Left lung (tissue), 10 donors: ENCODE measurements around the gene KLHL21. TPM values are rescaled to one million over a fixed set of nuclear protein-coding genes. Genes with fewer than 3 reads are reported as not detected.
A peak's percentile ranks its signal among the peaks of the same experiment; 100 is the strongest.

ENCODE experiments used
- ATAC-seq: fragments of 200-7000 bp; cut with Tn5 transposase; one replicate; pipeline ENCODE4 v1.9.1; 2020; ENCODE audit warnings: moderate library complexity
- DNase-seq, 4 donors: peaks; one replicate each; pipeline ENCODE4 v3.0.0-alpha.2; 2013 to 2020
- H3K27ac ChIP-seq, 2 donors: fragments of 200-600 bp; sonication (generic) in 1 of 2; one replicate each; pipeline versions ENCODE4 v1.5.0 to v1.8.0; 2020 to 2021
- H3K27me3 ChIP-seq, 2 donors: fragments of 200-600 bp; sonication (generic) in 1 of 2; one replicate each; pipeline versions ENCODE4 v1.5.0 to v1.8.0; 2020 to 2021
- H3K36me3 ChIP-seq, 2 donors: fragments of 200-600 bp; sonication (generic) in 1 of 2; one replicate each; pipeline versions ENCODE4 v1.5.0 to v1.8.0; 2020 to 2021
- H3K4me1 ChIP-seq, 2 donors: fragments of 200-600 bp; one replicate each; pipeline ENCODE4 v1.8.0; 2021
- H3K4me3 ChIP-seq, 2 donors: fragments of 200-600 bp; sonication (generic) in 1 of 2; one replicate each; pipeline versions ENCODE4 v1.5.0 to v1.8.0; 2020 to 2021; ENCODE audit warnings: mild to moderate bottlenecking in 1 of 2
- H3K9me3 ChIP-seq, 2 donors: fragments of 200-600 bp; sonication (generic) in 1 of 2; one replicate each; pipeline versions ENCODE4 v1.5.0 to v1.8.0; 2020 to 2021
- intact Hi-C, 2 donors: fragments of 100-400 bp; cut with DNase I; formaldehyde crosslinking; loops; one replicate each; pipeline versions ENCODE4 v1.11.2 to v1.14.2; 2022
- polyA plus RNA-seq, 6 donors: library from polyadenylated mRNA; unstranded; fragments of 120-200 nt; gene quantifications; one replicate each; pipeline ENCODE4 v1.2.1, GENCODE V29; 2013; ENCODE audit not compliant: insufficient read length in 6 of 6
- total RNA-seq, 2 donors: library from RNA; stranded (reverse); fragmentation: NEBNext Ultra II Directional; extraction: Animal tissue kit (Norgen Biotek cat#: 25700); gene quantifications; one replicate each; pipeline ENCODE4 v1.2.1, GENCODE V29; 2021
- TF ChIP-seq, protein P1 (sequence below), 2 donors: fragments of 200-600 bp; sonication (generic) in 1 of 2; IDR thresholded peaks; one replicate each; pipeline versions ENCODE4 v1.5.0 to v1.8.0; 2021; ENCODE audit warnings: antibody characterized with exemption in 2 of 2
- donor health status: DM: no; HTN: yes; CAD: no.
- donor health status: DM: no; HTN: no; CAD: no.

Gene KLHL21
- total and polyA plus RNA-seq, 8 donors = 11.0 to 29.2 (median 13.7) TPM

- Histone ChIP-seq H3K9me3 (no peaks in the 10 kb centered on the region), H3K4me1 (peaks cover 0 to 56% of the 10 kb centered on the region in 2 donors), H3K27me3 (no peaks in the 10 kb centered on the region), H3K27ac (no peak overlapping the region), H3K36me3 (peaks cover 0 to 85% of the 10 kb centered on the region in 2 donors), H3K4me3 (no peak overlapping the region)
- TF ChIP-seq, protein P1, sequence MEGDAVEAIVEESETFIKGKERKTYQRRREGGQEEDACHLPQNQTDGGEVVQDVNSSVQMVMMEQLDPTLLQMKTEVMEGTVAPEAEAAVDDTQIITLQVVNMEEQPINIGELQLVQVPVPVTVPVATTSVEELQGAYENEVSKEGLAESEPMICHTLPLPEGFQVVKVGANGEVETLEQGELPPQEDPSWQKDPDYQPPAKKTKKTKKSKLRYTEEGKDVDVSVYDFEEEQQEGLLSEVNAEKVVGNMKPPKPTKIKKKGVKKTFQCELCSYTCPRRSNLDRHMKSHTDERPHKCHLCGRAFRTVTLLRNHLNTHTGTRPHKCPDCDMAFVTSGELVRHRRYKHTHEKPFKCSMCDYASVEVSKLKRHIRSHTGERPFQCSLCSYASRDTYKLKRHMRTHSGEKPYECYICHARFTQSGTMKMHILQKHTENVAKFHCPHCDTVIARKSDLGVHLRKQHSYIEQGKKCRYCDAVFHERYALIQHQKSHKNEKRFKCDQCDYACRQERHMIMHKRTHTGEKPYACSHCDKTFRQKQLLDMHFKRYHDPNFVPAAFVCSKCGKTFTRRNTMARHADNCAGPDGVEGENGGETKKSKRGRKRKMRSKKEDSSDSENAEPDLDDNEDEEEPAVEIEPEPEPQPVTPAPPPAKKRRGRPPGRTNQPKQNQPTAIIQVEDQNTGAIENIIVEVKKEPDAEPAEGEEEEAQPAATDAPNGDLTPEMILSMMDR (IDR thresholded peaks at IDR 0.05) = no peak
- intact Hi-C loops = no loop called here
- DNase-seq (no peak), ATAC-seq (no peak)
Measured at GRCh38 chr1:6588893-6589520, 13.7 kb downstream of the KLHL21 start.

GRCh38 chr1:6588128-6588892 lies 14.4 kb downstream of the KLHL21 start:
- Histone ChIP-seq H3K36me3 (peaks cover 0 to 78% of the 10 kb centered on the region in 2 donors), H3K9me3 (no peaks in the 10 kb centered on the region), H3K27me3 (no peaks in the 10 kb centered on the region), H3K4me1 (peaks cover 0 to 58% of the 10 kb centered on the region in 2 donors), H3K27ac (no peak overlapping the region), H3K4me3 (no peak overlapping the region)
- ATAC-seq (peak; percentile 85), DNase-seq (peak in 1 of 4 donors; percentile 76)
- intact Hi-C loops = no loop called here
- TF ChIP-seq, protein P1 (IDR thresholded peaks at IDR 0.05) = no peak

- no peaks in the 10 kb centered on the region for H3K27me3 ChIP-seq
Measured at GRCh38 chr1:6587261-6588005, 15.2 kb downstream of the KLHL21 start.

DNA sequence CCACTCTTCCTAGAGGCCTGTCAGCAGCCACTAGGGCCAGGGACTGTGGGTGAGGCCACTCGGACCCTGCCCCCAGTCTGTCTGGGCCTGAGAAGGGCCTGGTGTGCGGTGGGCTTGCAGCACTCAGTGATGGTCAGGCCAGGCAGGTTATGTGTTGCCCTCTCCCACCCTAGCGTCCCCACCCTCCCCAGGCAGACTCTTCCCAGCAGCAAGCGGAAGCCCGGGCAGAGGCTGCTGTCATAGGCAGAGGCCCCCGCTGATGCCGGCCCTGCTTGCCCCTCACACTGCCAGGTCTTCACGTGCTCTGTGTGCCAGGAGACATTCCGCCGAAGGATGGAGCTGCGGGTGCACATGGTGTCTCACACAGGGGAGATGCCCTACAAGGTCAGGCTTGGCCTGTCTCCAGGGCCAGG lies 16.3 kb downstream of the KLHL21 start:
- no peaks in the 10 kb centered on the region for H3K9me3 ChIP-seq
- intact Hi-C loops = no loop called here
- no peaks in the 10 kb centered on the region for H3K27me3 ChIP-seq
- H3K4me3 ChIP-seq = no peak overlapping the region
- no peak overlapping the region for H3K27ac ChIP-seq
- ATAC-seq = no peak
- peaks cover 2 to 69% of the 10 kb centered on the region in 2 donors for H3K4me1 ChIP-seq
- no peak for DNase-seq
- peaks cover 0 to 59% of the 10 kb centered on the region in 2 donors for H3K36me3 ChIP-seq
- TF ChIP-seq, protein P1 (IDR thresholded peaks at IDR 0.05) = no peak

More at GRCh38 chr1:6587261-6588005, 15.2 kb downstream of the KLHL21 start:
- Histone ChIP-seq H3K4me3 (no peak overlapping the region), H3K27ac (peak overlapping the region in 1 of 2 donors; percentile 35), H3K4me1 (peaks cover 0 to 66% of the 10 kb centered on the region in 2 donors), H3K36me3 (peaks cover 0 to 69% of the 10 kb centered on the region in 2 donors), H3K9me3 (no peaks in the 10 kb centered on the region)
- DNase-seq = peak in 1 of 4 donors; percentile 66
- TF ChIP-seq, protein P1 (IDR thresholded peaks at IDR 0.05) = no peak
- intact Hi-C loops = no loop called here
- ATAC-seq = peak; percentile 75
